Measurements from ENCODE around the gene CA6.
"Not testable (repeated sequence)": the region's sequence is repeated elsewhere in the genome, so short reads cannot be mapped to it uniquely, and the experiment has no call there.

CA6 gene

DNA sequence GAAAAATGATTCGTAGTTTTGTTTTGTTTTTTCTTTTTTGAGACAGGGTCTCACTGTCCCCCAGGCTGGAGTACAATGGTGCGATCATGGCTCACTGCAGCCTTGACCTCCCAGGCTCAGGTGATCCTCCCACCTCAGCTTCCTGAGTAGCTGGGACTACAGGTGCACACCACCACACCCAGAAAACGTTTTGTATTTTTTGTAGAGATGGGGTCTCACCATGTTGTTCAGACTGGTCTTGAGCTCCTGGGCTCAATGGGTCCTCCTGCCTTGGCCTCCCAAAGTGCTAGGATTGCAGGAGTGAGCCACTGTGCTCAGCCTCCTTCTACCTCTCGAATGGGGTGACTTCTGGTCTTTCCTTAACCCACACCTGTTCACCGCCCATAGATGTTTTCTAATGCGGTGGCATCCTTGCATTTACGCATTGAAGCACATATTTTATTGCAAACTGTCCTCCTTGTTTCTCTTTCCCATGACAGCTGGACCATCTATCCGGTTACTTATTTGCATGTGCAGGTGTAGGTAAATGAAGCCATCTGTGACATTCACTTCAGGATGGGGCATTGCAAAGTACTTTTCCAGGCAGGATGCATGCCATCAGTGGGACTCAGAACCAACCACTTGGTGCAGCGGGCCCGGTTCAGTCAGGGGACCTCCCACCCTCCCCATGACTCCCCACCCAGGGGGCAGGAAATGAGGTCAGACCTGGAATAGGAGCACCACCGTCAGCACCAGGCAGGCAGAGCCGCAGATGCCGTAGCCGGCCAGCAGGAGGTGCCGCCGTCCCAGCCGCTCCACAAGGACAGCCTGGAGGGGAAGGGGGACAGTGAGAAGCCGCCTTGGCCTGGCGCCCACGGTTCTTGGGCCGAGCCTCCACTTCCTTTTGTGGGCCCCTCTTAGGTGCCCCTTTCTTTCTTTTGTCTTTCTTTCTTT lies 64.0 kb downstream of the CA6 start:
- no peak for DNase-seq

DNA sequence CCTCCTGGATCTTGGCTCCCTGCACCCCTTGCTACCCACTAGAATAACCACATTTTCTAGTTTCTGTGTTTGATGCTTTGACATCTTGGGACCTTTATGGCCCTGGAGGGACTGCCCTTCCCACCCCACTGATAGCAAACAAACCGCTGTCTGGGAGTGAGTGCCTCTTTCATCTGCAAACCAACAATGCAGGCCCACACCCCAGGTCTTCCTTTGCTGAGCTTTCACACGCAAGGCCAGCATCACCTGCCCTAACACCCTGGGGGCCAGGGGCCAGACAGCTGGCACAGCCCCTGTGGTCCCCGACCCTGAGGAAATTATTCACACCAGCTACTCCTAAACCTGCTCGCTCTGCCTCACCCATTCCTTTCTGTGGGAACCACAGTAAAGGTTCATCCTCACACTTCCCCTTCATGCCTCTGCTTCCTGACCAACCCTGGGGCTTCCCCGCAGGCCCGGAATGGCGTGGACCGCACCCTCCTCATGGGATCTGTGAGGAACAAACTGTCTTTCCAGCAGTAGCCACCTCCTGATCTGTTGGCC lies 65.2 kb downstream of the CA6 start:
- DNase-seq, result no peak

DNA sequence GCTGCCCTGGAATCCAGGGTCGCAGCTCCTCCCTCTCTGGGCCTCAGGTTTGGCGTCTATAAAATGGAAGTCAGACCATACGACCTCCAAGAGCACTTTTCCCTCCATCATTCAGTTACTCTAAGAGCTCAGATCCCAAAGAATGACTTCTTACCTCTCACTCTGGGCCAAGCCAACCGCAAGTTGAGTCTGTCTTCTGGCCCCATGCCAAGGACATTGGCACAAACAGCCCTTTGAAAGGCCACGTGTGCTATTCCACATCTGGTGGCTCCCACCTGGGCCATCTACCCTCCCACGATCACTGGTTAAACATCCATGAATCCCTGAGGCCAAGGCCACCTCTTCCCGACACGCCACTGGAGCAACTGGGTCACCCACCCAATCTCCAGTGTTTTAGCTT lies 68.2 kb downstream of the CA6 start:
- no peak for DNase-seq

DNA sequence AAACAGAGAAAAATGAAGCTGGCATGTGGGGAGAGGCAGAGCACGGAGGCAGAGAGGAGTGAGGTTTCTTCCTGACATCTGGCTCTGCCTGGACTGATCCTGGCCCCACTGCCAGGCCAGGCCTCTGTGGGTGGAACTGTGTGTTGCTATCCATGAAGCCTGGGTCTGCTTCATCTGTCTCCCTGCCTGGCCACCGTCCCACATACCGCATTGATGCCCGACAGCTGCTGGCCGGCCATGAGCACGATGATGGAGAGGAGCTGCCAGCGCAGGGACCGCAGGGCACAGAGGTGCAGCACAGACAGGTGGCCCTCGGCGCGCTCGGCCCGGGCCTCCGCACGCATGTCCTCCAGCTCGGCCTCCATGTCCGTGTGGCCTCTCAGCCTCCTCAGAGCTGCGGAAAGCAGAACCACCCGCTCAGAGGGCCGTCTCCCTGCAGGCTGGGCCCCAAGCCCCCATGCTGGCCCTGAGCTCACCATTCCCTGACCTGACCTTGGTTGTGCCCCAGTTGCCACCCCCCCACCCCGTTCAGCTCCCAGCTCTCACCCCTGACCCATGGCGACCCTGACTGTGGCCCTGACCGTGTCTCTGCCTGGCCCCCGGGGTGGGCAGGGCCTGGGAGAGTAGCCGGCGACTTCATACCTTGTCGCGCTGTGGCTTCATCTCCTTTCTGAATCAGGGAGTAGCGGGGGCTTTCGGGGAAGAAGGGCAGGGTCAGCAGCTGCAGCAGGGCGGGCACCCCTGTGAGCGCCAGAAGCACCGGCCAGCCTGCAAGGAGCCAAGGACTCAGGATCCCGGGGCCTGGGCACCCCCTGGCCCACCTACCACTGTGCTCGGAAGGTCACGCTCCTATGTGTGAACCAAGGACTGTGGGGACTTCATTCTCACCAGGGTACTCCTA lies 69.1 kb downstream of the CA6 start:
- DNase-seq, result no peak

DNA sequence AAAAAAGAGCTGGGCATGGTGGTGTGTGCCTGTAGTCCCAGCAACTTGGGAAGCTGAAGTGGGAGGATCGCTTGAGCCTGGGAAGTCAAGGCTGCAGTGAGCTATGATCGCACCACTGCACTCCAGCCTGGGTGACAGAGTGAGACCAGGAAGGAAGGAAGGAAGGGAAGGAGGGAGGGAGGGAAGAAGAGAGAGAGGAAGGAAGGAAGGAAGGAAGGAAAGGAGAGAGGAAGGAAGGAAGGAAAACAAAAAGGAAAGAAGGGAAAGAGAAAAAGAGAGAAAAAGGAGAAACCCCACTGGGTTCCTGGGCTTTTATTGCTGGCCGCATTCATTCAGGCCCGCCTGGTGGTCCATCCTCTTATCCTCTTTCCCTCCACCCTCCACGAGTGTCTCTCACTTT lies 70.8 kb downstream of the CA6 start:
- DNase-seq, result no peak

DNA sequence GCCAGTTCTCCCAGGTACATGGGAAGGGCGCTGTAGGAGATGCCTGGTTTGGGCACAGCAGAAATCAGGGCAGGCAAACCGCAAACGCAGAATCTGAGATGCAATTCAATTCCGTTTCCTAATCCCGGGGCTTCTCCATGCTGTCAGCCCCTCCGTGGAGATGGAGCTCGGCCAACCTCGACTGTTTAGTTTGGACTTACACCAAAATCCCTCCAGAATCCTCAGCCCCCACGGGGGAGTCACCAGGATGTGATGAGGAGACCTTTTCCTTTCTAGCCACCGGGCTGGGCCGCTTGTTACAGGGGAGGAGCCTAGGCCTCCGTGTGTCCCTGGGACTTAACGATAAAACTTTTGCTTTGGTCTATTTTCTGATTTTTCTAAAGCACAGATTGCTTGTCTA lies 72.7 kb downstream of the CA6 start:
- no peak for DNase-seq

DNA sequence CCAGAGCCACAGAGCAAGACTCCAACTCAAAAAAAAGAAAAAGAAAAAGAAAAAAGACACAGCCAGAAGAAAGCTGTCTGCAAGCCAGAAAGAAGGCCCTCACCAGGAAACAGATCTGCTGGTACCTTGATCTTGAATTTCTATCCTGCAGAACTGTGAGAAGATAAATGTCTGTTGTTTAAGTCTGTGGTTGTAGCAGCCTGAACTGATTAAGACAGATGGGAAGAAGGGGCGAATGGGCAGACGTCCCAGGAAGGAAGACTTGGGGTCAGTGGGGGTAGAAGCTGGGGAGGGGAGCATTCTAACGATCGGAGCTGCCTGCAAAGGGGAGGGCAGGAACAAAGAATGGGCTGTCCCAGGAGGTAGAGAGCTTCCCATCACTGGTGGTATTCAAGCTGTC lies 74.2 kb downstream of the CA6 start:
- no peak for DNase-seq

DNA sequence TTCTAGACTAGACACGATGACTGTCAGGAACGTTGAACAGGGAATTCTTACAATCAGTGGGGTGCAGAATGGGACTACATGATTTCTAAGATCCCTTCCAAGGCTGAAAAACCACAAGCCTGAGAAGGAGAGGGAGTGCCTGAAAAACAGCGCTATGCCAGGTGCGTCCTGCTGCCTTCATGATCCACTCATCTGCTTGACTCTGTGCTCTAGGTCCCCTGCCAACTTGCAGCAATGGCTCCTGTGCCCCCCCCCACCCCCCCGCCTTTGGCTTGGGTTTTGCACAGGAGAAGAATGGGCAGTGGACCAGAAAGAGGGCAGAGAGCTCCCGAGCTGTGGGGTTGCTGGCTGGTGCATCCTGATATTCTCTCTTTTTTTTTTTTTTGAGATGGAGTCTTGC lies 74.6 kb downstream of the CA6 start:
- no peak for DNase-seq

DNA sequence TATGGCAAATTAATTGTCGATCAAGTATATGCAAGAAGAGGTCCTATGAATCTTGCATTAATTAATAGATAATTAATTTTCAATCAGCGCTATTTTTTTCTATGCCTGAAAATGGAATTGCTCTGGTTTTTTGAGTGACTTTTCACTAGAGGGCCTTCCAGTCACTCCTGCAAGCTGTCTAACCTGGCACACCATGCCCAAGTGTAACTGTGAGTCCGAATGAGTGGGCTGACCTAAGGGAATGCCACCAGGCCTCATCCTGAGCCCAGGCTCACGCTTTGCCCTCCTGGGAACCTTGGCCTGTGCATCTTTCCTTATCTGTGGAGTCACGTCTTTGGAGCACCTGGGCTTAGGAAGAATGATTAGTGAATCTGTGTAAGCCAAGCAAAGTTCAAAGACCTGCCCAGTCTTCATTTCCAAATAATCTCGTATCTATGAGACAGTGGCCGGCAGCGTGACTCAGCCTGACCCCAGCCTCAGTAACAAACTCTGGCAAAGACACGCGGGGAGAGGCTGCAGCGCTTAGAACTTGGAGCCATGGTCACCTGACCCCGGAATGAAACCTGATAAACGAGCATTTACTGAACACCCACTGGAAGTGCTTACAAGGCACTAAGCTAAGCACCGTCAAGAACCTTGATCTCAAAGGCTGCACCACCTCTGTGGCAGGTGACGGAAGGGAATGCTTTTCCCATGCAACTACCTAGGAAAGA lies 76.5 kb downstream of the CA6 start:
- not testable (repeated sequence) for DNase-seq

DNA sequence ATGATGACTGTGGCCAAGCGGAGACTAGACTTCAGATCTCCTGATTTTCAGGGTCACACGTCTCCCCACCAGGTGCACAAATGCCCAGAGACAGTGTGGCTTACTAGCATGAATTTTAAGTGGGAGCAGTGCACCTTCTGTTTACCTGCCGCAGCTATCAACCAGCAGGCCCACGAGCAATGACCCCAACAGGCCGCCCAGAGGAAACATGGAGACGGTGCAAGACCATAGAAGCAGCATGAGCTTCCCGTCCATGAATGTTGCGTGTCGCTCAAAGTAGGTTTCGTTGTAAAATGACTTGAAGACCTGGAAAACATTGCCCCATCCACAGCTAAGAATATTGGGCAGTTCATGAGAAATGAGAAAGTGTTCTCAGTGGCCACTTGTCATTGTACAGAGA lies 77.1 kb downstream of the CA6 start:
- no peak for DNase-seq

All from activated CD4-positive, alpha-beta T cell treated with anti-CD3 and anti-CD28 coated beads, Interleukin-2, amount 50 U/mL, for 1 hour (primary cell).